HepG2 (cell line): ENCODE results near the gene SSTR5.

ENCODE experiments used
- IKZF4 ChIP-seq: sonication (generic); formaldehyde crosslinking; IDR thresholded peaks from 2 replicates; pipeline ENCODE4 v1.5.1; 2020; ENCODE audit warnings: borderline replicate concordance, mild to moderate bottlenecking, low read depth, missing genetic modification reagents; ENCODE audit errors: not compliant biosample characterization
- SP2 ChIP-seq: sonication (generic); formaldehyde crosslinking; IDR thresholded peaks from 2 replicates; pipeline ENCODE4 v1.5.1; 2020; ENCODE audit warnings: mild to moderate bottlenecking, missing genetic modification reagents
- TCF7 ChIP-seq: sonication (generic); IDR thresholded peaks from 2 replicates; pipeline ENCODE4 v1.6.1; 2016; ENCODE audit warnings: antibody characterized with exemption, low read depth
- ZNF850 ChIP-seq: sonication (generic); formaldehyde crosslinking; conservative IDR thresholded peaks from 2 replicates; pipeline ENCODE4 v1.9.0; 2021; ENCODE audit warnings: mild to moderate bottlenecking, missing genetic modification reagents
- ZSCAN20 ChIP-seq: sonication (generic); formaldehyde crosslinking; IDR thresholded peaks from 2 replicates; pipeline ENCODE4 v1.4.0; 2020; ENCODE audit warnings: missing genetic modification reagents, mild to moderate bottlenecking, borderline replicate concordance

- TF ChIP-seq ZNF850: no peak
- no peak for TF ChIP-seq TCF7
- no peak for TF ChIP-seq SP2 (CRISPR knock-in tag)
- TF ChIP-seq IKZF4 (CRISPR knock-in tag): no peak
- TF ChIP-seq ZSCAN20 (CRISPR knock-in tag): no peak
Observed at GRCh38 chr16:1060416-1061340, 11.9 kb upstream of the SSTR5 start.
